H1 (cell line): ENCODE measurements around the gene CNTN6. TPM values are rescaled to one million over a fixed set of nuclear protein-coding genes. Genes with fewer than 3 reads are reported as not detected.

Experiments used
- CTCF ChIA-PET: fragments of 300-600 bp; sonication (Branson Sonifier 250); formaldehyde crosslinking; loops from one replicate; lab custom pipeline; 2021; ENCODE audit not compliant: partially characterized antibody; lab: Charles Lee
- POLR2A ChIA-PET: fragments of 300-600 bp; sonication (Branson Sonifier 250); formaldehyde crosslinking; loops from one replicate; lab custom pipeline; 2021; ENCODE audit warnings: inconsistent platforms; ENCODE audit not compliant: partially characterized antibody; lab: Charles Lee
- DNase-seq, 2 experiments: peaks; one replicate each; pipeline versions ENCODE4 v3.0.0 to v3.0.0-alpha.2; 2010 to 2022; ENCODE audit warnings: low spot score in 2 of 2, low read depth in 1 of 2, mixed read lengths in 1 of 2
- FAIRE-seq: peaks from 2 replicates; lab custom pipeline; 2011; peaks lifted over from hg19 to GRCh38; lab: Jason Lieb, UNC
- H2AFZ ChIP-seq: 2 replicates; pipeline ENCODE4 v1.8.1; 2012; ENCODE audit warnings: low read length, inconsistent platforms
- H2AK5ac ChIP-seq: 2 replicates; pipeline ENCODE4 v1.6.1; 2013; ENCODE audit warnings: low read depth, low read length
- H2BK120ac ChIP-seq: replicated peaks from 2 replicates; pipeline ENCODE3; 2013; ENCODE audit warnings: low read depth, low read length, inconsistent platforms
- H2BK12ac ChIP-seq: 2 replicates; pipeline ENCODE4 v1.6.1; 2013; ENCODE audit warnings: low read depth, low read length
- H2BK15ac ChIP-seq: 2 replicates; pipeline ENCODE4 v1.6.1; 2013; ENCODE audit warnings: low read length
- H2BK20ac ChIP-seq: 2 replicates; pipeline ENCODE4 v1.6.1; 2013; ENCODE audit warnings: low read length
- H2BK5ac ChIP-seq: 2 replicates; pipeline ENCODE4 v1.6.1; 2013; ENCODE audit warnings: low read depth, low read length
- H3K14ac ChIP-seq: 2 replicates; pipeline ENCODE4 v1.6.1; 2013; ENCODE audit warnings: inconsistent platforms; ENCODE audit not compliant: insufficient read length
- H3K18ac ChIP-seq: 2 replicates; pipeline ENCODE4 v1.6.1; 2013; ENCODE audit warnings: low read length; ENCODE audit errors: extremely low read depth
- H3K23ac ChIP-seq: 2 replicates; pipeline ENCODE4 v1.6.1; 2013; ENCODE audit warnings: inconsistent platforms; ENCODE audit not compliant: insufficient read length
- H3K23me2 ChIP-seq: 2 replicates; pipeline ENCODE4 v1.6.1; 2013; ENCODE audit warnings: low read depth, low read length
- H3K27ac ChIP-seq: 2 replicates; pipeline ENCODE4 v1.6.1; 2011; ENCODE audit warnings: low read depth, low read length, inconsistent platforms
- H3K27me3 ChIP-seq, 4 experiments: replicated peaks in 1 of 4; 1 replicate in 1 of 4; 2 replicates in 3 of 4; pipeline versions ENCODE4 v1.6.1 to v1.8.1; 2011 to 2013; ENCODE audit warnings: low read length in 3 of 4, mild to moderate bottlenecking in 3 of 4, inconsistent platforms in 2 of 4, mixed read lengths in 2 of 4, moderate library complexity in 1 of 4; ENCODE audit not compliant: control insufficient read depth in 3 of 4, insufficient read depth in 3 of 4; ENCODE audit errors: extremely low read depth in 1 of 4
- H3K36me3 ChIP-seq, 4 experiments: 2 replicates each; pipeline versions ENCODE4 v1.6.1 to v1.8.1; 2011 to 2013; ENCODE audit warnings: mild to moderate bottlenecking in 4 of 4, low read length in 3 of 4, moderate library complexity in 2 of 4, control low read depth in 1 of 4, inconsistent platforms in 1 of 4; ENCODE audit not compliant: insufficient read depth in 4 of 4, control insufficient read depth in 2 of 4
- H3K4ac ChIP-seq: replicated peaks from 2 replicates; pipeline ENCODE3; 2013; ENCODE audit warnings: low read length, low read depth, mixed read lengths, inconsistent platforms; ENCODE audit not compliant: insufficient read length
- H3K4me1 ChIP-seq, 4 experiments: replicated peaks in 1 of 4; 1 replicate in 1 of 4; 2 replicates in 3 of 4; pipeline versions ENCODE4 v1.6.1 to v1.8.1; 2011 to 2013; ENCODE audit warnings: low read length in 3 of 4, inconsistent platforms in 2 of 4, mixed read lengths in 1 of 4; ENCODE audit not compliant: insufficient read depth in 4 of 4, control insufficient read depth in 3 of 4
- H3K4me2 ChIP-seq, 2 experiments: 2 replicates each; pipeline versions ENCODE4 v1.6.1 to v1.8.1; 2011 to 2013; ENCODE audit warnings: low read depth in 2 of 2, low read length in 2 of 2, control low read depth in 1 of 2, inconsistent platforms in 1 of 2, mild to moderate bottlenecking in 1 of 2; ENCODE audit not compliant: insufficient read depth in 1 of 2
- H3K4me3 ChIP-seq, 4 experiments: fragments of 200-600, 300-600 bp in 1 of 4; sonication (generic), shearing (Covaris generic), sonication (Bioruptor Twin) in 1 of 4; 2 replicates each; pipeline versions ENCODE4 v1.5.1 to v1.8.1; 2011 to 2016; ENCODE audit warnings: low read length in 4 of 4, low read depth in 3 of 4, control low read depth in 2 of 4, inconsistent platforms in 2 of 4, mild to moderate bottlenecking in 2 of 4, mixed read lengths in 1 of 4, moderate library complexity in 1 of 4; ENCODE audit not compliant: insufficient read depth in 2 of 4; ENCODE audit errors: extremely low read depth in 1 of 4
- H3K56ac ChIP-seq: replicated peaks from 2 replicates; pipeline ENCODE3; 2013; ENCODE audit warnings: low read depth, mild to moderate bottlenecking, mixed read lengths, low read length, inconsistent platforms; ENCODE audit not compliant: insufficient read length
- H3K79me1 ChIP-seq: 2 replicates; pipeline ENCODE4 v1.6.1; 2013; ENCODE audit warnings: low read depth, low read length, control low read depth
- H3K79me2 ChIP-seq, 2 experiments: 2 replicates each; pipeline versions ENCODE4 v1.6.1 to v1.8.1; 2012 to 2013; ENCODE audit warnings: low read length in 2 of 2, mild to moderate bottlenecking in 2 of 2, inconsistent platforms in 1 of 2; ENCODE audit not compliant: insufficient read depth in 2 of 2, control insufficient read depth in 1 of 2
- H3K9ac ChIP-seq, 4 experiments: replicated peaks in 1 of 4; 1 replicate in 1 of 4; 2 replicates in 3 of 4; pipeline versions ENCODE4 v1.6.1 to v1.8.1; 2011 to 2013; ENCODE audit warnings: low read depth in 3 of 4, low read length in 3 of 4, control low read depth in 2 of 4, mild to moderate bottlenecking in 2 of 4, moderate library complexity in 2 of 4, inconsistent platforms in 1 of 4; ENCODE audit errors: extremely low read depth in 1 of 4
- H3K9me3 ChIP-seq, 2 experiments: 2 replicates each; pipeline versions ENCODE4 v1.6.1 to v1.8.1; 2012 to 2013; ENCODE audit warnings: mild to moderate bottlenecking in 2 of 2, moderate library complexity in 2 of 2, control low read depth in 1 of 2, inconsistent platforms in 1 of 2, low read depth in 1 of 2, low read length in 1 of 2, mixed read lengths in 1 of 2; ENCODE audit not compliant: insufficient read depth in 2 of 2
- H4K20me1 ChIP-seq, 2 experiments: replicated peaks in 1 of 2; 2 replicates each; pipeline versions ENCODE3 to v1.8.1; 2011 to 2013; ENCODE audit warnings: inconsistent platforms in 2 of 2, low read length in 2 of 2, mild to moderate bottlenecking in 1 of 2; ENCODE audit not compliant: insufficient read depth in 2 of 2, control insufficient read depth in 1 of 2
- H4K5ac ChIP-seq: 2 replicates; pipeline ENCODE4 v1.6.1; 2013; ENCODE audit warnings: low read length, low read depth, mixed read lengths, inconsistent platforms; ENCODE audit not compliant: insufficient read length
- H4K8ac ChIP-seq: 2 replicates; pipeline ENCODE4 v1.8.0; 2013; ENCODE audit warnings: mild to moderate bottlenecking, moderate library complexity, low read length, inconsistent platforms; ENCODE audit not compliant: insufficient read depth; ENCODE audit errors: extremely low read depth
- H4K91ac ChIP-seq: replicated peaks from 2 replicates; pipeline ENCODE3; 2013; ENCODE audit warnings: low read length, mixed read lengths, inconsistent platforms; ENCODE audit not compliant: insufficient read length
- CHD1 ChIP-seq: IDR thresholded peaks from 2 replicates; pipeline ENCODE4 v1.6.1; 2012; ENCODE audit warnings: low read depth, low read length, improper control_type of control experiment
- CHD2 ChIP-seq: IDR thresholded peaks from 2 replicates; pipeline ENCODE4 v1.6.1; 2012; ENCODE audit warnings: low read length, improper control_type of control experiment
- CTBP2 ChIP-seq: IDR thresholded peaks from 2 replicates; pipeline ENCODE4 v1.7.0; 2011; ENCODE audit warnings: borderline replicate concordance, mild to moderate bottlenecking, moderate library complexity, mixed read lengths, low read length; ENCODE audit not compliant: insufficient read depth, insufficient read length
- POLR2A ChIP-seq, 2 experiments: IDR thresholded peaks; 1 replicate in 1 of 2; 2 replicates in 1 of 2; pipeline ENCODE4 v1.6.1; 2011; ENCODE audit warnings: low read depth in 2 of 2, low read length in 2 of 2, mild to moderate bottlenecking in 2 of 2; ENCODE audit errors: control extremely low read depth in 1 of 2
- WGBS, 2 experiments: shearing (Covaris generic) in 1 of 2; methylation state at CpG; one replicate each; pipeline versions ENCODE4 v1.1.6 to v1.1.7; 2013 to 2015; ENCODE audit warnings: low lambda C conversion rate in 2 of 2, mixed read lengths in 2 of 2, inconsistent platforms in 1 of 2, low coverage in 1 of 2, missing lambda C conversion rate in 1 of 2; ENCODE audit not compliant: insufficient replicate concordance in 2 of 2, insufficient coverage in 1 of 2, insufficient read length in 1 of 2; ENCODE audit errors: extremely low coverage in 1 of 2, missing lambda C conversion rate in 1 of 2; 5-methylcytosine and 5-hydroxymethylcytosine counted together
- polyA plus RNA-seq, 7 experiments: library from polyadenylated mRNA; depleted of rRNA in 3 of 7; stranded (reverse) in 5 of 7; unstranded in 2 of 7; fragments of >200 nt in 5 of 7; fragments of 200-250 nt in 2 of 7; gene quantifications; 1 replicate in 5 of 7; 2 replicates in 1 of 7; 4 replicates in 1 of 7; pipeline versions ENCODE4 v1.2.1 to v1.2.3, GENCODE V29; 2011 to 2013; ENCODE audit warnings: missing spikeins in 2 of 7, mixed read lengths in 2 of 7
- total RNA-seq: library from RNA; stranded (reverse); fragmentation: NEBNext Ultra II Directional; extraction: Animal tissue kit (Norgen Biotek cat#: 25700); gene quantifications from 2 replicates; pipeline ENCODE4 v1.2.1, GENCODE V29; 2021
- TF ChIP-seq, protein P1 (sequence below): IDR thresholded peaks from 2 replicates; pipeline ENCODE4 v1.6.1; 2012; ENCODE audit warnings: inconsistent platforms

The CNTN6 gene
- total and polyA plus RNA-seq, 2 of the 8 experiments (the other 6 are each of a cell fraction or from before 2014, with no cell fraction given) = not detected

DNA sequence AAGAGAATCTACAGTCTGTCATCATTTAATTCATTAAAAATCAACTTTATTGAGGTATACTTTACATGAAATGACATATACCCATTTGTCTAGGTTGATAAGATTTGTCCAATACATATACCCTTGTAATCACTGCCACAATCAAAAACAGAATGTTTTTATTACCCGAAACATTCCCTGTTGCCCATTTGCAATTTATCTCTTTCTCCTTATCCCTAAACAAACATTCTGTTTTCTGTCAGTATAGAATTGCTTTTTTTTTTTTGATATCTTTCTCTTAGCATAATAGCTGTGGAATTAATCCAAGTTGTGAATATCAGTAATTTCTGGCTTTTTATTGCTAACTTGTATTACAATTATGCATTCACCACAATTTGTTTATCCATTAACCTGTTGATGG, 4.3 kb upstream of the CNTN6 start:
- H4K8ac ChIP-seq = no peak overlapping the region
- FAIRE-seq = no peak
- no peak overlapping the region for H3K14ac ChIP-seq
- H3K9ac ChIP-seq = no peak overlapping the region
- no peak overlapping the region for H3K4me3 ChIP-seq
- no peak overlapping the region for H2BK15ac ChIP-seq
- H2BK120ac ChIP-seq = no peak overlapping the region
- no peaks in the 10 kb centered on the region for H3K9me3 ChIP-seq
- no peak overlapping the region for H3K23ac ChIP-seq
- H3K27me3 ChIP-seq = no peaks in the 10 kb centered on the region
- peaks cover 0 to 5% (median 2%) of the 10 kb centered on the region in 4 experiments; a peak in 3 of 7 replicates for H3K4me1 ChIP-seq
- H4K5ac ChIP-seq = no peak overlapping the region
- ChIA-PET CTCF (no interaction called here), POLR2A (no interaction called here)
- 95% methylated on average over 1 of the region's 1 CpG; no CpG with 5 or more reads in 1 of the 2 experiments for WGBS, 2 experiments
- DNase-seq = no peak
- no peaks in the 10 kb centered on the region for H3K23me2 ChIP-seq
- H2AK5ac ChIP-seq = no peak overlapping the region
- no peak overlapping the region for H3K4me2 ChIP-seq
- no peak overlapping the region for H3K4ac ChIP-seq
- H2AFZ ChIP-seq = no peak overlapping the region
- no peaks in the 10 kb centered on the region for H3K36me3 ChIP-seq
- H3K27ac ChIP-seq = no peak overlapping the region
- H4K91ac ChIP-seq = no peak overlapping the region
- H2BK20ac ChIP-seq = no peak overlapping the region
- H2BK5ac ChIP-seq = no peak overlapping the region
- no peak overlapping the region for H3K56ac ChIP-seq
- H3K79me2 ChIP-seq = no peaks in the 10 kb centered on the region
- H4K20me1 ChIP-seq = no peaks in the 10 kb centered on the region
- H3K79me1 ChIP-seq = no peaks in the 10 kb centered on the region
- H3K18ac ChIP-seq = no peak overlapping the region
- TF ChIP-seq CHD1 = no peak
- no peak for TF ChIP-seq CTBP2
- TF ChIP-seq POLR2A (IDR thresholded peaks at IDR 0.05; ENCODE audit: control extremely low read depth in 1 of 2, low read depth in 2 of 2, low read length in 2 of 2) = no peak
- TF ChIP-seq, protein P1, sequence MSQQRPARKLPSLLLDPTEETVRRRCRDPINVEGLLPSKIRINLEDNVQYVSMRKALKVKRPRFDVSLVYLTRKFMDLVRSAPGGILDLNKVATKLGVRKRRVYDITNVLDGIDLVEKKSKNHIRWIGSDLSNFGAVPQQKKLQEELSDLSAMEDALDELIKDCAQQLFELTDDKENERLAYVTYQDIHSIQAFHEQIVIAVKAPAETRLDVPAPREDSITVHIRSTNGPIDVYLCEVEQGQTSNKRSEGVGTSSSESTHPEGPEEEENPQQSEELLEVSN = no peak
- no peak for TF ChIP-seq CHD2
- no peak overlapping the region for H2BK12ac ChIP-seq
